ENCODE results near the gene CHMP1B.
"Not testable (repeated sequence)": the region's sequence is repeated elsewhere in the genome, so short reads cannot be mapped to it uniquely, and the experiment has no call there.

CHMP1B gene

DNA sequence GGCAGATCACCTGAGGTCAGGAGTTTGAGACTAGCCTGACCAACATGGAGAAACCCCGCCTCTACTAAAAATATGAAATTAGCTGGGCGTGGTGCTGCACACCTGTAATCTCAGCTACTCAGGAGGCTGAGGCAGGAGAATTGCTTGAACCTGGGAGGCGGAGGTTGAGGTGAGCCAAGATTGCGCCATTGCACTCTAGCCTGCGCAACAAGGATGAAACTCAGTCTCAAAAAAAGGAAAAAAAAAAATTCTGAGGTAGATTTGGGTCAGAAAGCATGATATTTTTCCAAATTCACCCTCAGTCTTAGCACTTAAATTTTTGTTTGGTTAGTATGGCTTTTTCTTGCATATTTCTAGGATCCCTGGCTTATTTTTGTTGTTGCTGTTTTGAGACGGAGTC, 3.3 kb downstream of the CHMP1B start:
- not testable (repeated sequence) for H3K27ac ChIP-seq (replicated peaks); H3K4me3 ChIP-seq (replicated peaks; ENCODE audit: insufficient read depth, low read length); H3K27me3 ChIP-seq (ENCODE audit: insufficient read depth, poor library complexity, severe bottlenecking); DNase-seq (ENCODE audit: low read depth in 1 of 2, low spot score in 1 of 2)

DNA sequence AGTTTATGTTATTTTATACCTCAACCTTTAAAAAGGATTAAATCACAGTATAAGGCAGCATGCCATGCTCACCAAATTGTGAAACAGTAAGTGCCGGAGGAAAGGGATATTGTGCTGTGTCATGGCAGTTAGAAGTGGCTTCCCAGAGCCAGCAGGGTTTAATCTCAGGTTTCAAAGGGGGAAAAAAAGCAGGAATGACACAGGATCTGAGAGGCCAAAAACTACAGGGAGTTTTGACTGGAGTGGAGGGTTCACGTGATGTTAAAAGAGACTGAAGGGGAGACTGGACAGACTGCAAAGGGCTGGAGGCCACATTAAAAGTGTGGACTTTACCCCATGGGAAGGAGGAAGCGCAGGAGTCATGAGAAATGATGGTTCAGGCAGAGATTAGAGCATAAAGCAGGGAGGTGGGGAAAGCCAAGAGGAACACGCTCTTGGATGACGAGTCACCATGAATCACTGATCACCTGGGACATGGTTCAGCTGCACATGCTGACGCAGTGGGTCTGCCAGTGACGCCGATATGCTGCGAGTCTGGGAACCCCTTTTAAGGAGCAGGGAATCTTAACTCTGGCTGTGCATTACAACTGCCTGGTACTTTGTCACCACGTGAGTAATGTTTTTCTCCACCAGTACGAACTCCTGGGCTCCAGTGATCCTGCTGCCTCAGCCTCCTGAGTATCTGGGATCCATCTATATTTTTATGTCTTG, 6.1 kb downstream of the CHMP1B start:
- TF ChIP-seq POLR2AphosphoS5 (IDR thresholded peaks at IDR 0.05; ENCODE audit: low read depth) (no peak), GABPA (IDR thresholded peaks at IDR 0.05; ENCODE audit: low read depth) (no peak), SPI1 (IDR thresholded peaks at IDR 0.05; ENCODE audit: borderline replicate concordance, low read depth) (no peak)
- TF ChIP-seq, protein P1, sequence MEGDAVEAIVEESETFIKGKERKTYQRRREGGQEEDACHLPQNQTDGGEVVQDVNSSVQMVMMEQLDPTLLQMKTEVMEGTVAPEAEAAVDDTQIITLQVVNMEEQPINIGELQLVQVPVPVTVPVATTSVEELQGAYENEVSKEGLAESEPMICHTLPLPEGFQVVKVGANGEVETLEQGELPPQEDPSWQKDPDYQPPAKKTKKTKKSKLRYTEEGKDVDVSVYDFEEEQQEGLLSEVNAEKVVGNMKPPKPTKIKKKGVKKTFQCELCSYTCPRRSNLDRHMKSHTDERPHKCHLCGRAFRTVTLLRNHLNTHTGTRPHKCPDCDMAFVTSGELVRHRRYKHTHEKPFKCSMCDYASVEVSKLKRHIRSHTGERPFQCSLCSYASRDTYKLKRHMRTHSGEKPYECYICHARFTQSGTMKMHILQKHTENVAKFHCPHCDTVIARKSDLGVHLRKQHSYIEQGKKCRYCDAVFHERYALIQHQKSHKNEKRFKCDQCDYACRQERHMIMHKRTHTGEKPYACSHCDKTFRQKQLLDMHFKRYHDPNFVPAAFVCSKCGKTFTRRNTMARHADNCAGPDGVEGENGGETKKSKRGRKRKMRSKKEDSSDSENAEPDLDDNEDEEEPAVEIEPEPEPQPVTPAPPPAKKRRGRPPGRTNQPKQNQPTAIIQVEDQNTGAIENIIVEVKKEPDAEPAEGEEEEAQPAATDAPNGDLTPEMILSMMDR (IDR thresholded peaks at IDR 0.05; ENCODE audit: insufficient read depth, low read length): no peak
- TF ChIP-seq, protein P2, sequence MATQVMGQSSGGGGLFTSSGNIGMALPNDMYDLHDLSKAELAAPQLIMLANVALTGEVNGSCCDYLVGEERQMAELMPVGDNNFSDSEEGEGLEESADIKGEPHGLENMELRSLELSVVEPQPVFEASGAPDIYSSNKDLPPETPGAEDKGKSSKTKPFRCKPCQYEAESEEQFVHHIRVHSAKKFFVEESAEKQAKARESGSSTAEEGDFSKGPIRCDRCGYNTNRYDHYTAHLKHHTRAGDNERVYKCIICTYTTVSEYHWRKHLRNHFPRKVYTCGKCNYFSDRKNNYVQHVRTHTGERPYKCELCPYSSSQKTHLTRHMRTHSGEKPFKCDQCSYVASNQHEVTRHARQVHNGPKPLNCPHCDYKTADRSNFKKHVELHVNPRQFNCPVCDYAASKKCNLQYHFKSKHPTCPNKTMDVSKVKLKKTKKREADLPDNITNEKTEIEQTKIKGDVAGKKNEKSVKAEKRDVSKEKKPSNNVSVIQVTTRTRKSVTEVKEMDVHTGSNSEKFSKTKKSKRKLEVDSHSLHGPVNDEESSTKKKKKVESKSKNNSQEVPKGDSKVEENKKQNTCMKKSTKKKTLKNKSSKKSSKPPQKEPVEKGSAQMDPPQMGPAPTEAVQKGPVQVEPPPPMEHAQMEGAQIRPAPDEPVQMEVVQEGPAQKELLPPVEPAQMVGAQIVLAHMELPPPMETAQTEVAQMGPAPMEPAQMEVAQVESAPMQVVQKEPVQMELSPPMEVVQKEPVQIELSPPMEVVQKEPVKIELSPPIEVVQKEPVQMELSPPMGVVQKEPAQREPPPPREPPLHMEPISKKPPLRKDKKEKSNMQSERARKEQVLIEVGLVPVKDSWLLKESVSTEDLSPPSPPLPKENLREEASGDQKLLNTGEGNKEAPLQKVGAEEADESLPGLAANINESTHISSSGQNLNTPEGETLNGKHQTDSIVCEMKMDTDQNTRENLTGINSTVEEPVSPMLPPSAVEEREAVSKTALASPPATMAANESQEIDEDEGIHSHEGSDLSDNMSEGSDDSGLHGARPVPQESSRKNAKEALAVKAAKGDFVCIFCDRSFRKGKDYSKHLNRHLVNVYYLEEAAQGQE (IDR thresholded peaks at IDR 0.05; ENCODE audit: insufficient replicate concordance, low read depth): no peak
- no peak overlapping the region for H3K4me3 ChIP-seq (replicated peaks; ENCODE audit: insufficient read depth, low read length)
- no peaks in the 10 kb centered on the region for H3K27me3 ChIP-seq (ENCODE audit: insufficient read depth, poor library complexity, severe bottlenecking)
- no peak overlapping the region for H3K27ac ChIP-seq (replicated peaks)
- DNase-seq (ENCODE audit: low read depth in 1 of 2, low spot score in 1 of 2): peak; percentile 28 to 52

DNA sequence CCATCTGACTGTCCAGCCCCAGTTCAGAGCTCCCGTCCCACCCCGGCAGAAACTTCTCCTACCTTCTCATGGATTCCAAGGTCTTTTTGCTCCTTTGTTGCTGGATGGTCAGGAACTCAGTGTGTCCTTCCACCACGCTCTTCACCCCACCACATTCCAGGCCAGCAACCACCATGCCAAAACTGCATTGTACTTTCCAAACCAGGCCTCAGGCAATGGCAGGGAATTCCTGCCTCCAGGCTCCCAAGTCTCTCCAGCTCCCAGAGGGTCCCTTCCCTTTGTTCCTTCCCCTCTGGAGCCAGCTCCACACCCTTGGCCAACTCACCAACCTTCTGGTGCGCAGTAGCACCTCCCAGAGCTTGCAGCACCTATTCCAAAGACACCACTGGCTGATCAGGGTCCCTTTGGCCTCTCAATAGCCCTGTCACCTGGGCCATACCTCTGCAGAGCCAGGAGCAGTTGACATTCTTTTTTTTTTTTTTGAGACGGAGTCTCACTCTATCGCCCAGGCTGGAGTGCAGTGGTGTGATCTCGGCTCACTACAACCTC, 8.1 kb downstream of the CHMP1B start:
- Histone ChIP-seq H3K27me3 (ENCODE audit: insufficient read depth, poor library complexity, severe bottlenecking) (no peaks in the 10 kb centered on the region), H3K27ac (replicated peaks) (no peak overlapping the region), H3K4me3 (replicated peaks; ENCODE audit: insufficient read depth, low read length) (no peak overlapping the region)
- no peak for TF ChIP-seq POLR2AphosphoS5 (IDR thresholded peaks at IDR 0.05; ENCODE audit: low read depth)
- no peak for TF ChIP-seq SPI1 (IDR thresholded peaks at IDR 0.05; ENCODE audit: borderline replicate concordance, low read depth)
- TF ChIP-seq, protein P1 (IDR thresholded peaks at IDR 0.05; ENCODE audit: insufficient read depth, low read length): no peak
- TF ChIP-seq, protein P2 (IDR thresholded peaks at IDR 0.05; ENCODE audit: insufficient replicate concordance, low read depth): no peak
- TF ChIP-seq GABPA (IDR thresholded peaks at IDR 0.05; ENCODE audit: low read depth): no peak
- DNase-seq (ENCODE audit: low read depth in 1 of 2, low spot score in 1 of 2): no peak

DNA sequence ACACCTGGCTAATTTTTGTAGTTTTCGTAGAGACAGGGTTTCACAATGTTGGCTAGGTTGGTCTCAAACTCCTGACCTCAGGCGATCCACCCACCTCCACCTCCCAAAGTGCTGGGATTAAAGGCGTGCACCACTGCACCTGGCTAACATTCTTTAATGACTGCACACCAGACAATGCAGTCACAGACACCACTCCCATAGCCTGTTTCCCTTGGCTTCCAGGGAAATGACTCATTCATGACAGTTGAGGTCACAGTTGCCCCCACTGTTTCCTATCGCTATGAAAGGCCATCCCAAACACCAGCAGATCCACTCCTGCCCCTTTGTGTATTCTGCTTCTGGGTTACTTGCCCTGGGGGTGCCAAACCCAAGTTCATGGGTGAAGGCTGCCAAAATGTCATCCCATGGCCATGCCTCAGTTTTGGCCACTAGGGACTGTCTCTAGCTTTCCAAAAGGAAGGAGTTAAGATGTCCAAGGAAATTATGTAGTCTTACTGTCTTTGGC, 8.7 kb downstream of the CHMP1B start:
- TF ChIP-seq POLR2AphosphoS5 (IDR thresholded peaks at IDR 0.05; ENCODE audit: low read depth): no peak
- no peak for TF ChIP-seq SPI1 (IDR thresholded peaks at IDR 0.05; ENCODE audit: borderline replicate concordance, low read depth)
- TF ChIP-seq, protein P1 (IDR thresholded peaks at IDR 0.05; ENCODE audit: insufficient read depth, low read length): no peak
- TF ChIP-seq, protein P2 (IDR thresholded peaks at IDR 0.05; ENCODE audit: insufficient replicate concordance, low read depth): no peak
- TF ChIP-seq GABPA (IDR thresholded peaks at IDR 0.05; ENCODE audit: low read depth): no peak
- Histone ChIP-seq H3K27ac (replicated peaks) (no peak overlapping the region), H3K27me3 (ENCODE audit: insufficient read depth, poor library complexity, severe bottlenecking) (no peaks in the 10 kb centered on the region), H3K4me3 (replicated peaks; ENCODE audit: insufficient read depth, low read length) (no peak overlapping the region)
- no peak for DNase-seq (ENCODE audit: low read depth in 1 of 2, low spot score in 1 of 2)
